HepG2 (cell line): ENCODE results near the gene STK32B.

Experiments used
- BCLAF1 ChIP-seq: fragments of 450-650 bp; IDR thresholded peaks from 2 replicates; pipeline ENCODE4 v1.6.1; 2017; ENCODE audit warnings: mild to moderate bottlenecking
- CTCF ChIP-seq: sonication (generic); formaldehyde crosslinking; IDR thresholded peaks from 2 replicates; pipeline ENCODE4 v1.5.0; 2020; ENCODE audit warnings: mild to moderate bottlenecking, missing genetic modification reagents, moderate library complexity
- HNRNPL ChIP-seq: fragments of 200-400 bp; formaldehyde crosslinking; IDR thresholded peaks from 2 replicates; pipeline ENCODE4 v1.6.1; 2017; ENCODE audit warnings: mild to moderate bottlenecking, low read depth, low read length
- MAF1 ChIP-seq: sonication (generic); formaldehyde crosslinking; IDR thresholded peaks from 2 replicates; pipeline ENCODE4 v1.5.0; 2020; ENCODE audit warnings: missing genetic modification reagents, borderline replicate concordance
- MEIS2 ChIP-seq: sonication (generic); formaldehyde crosslinking; IDR thresholded peaks from 2 replicates; pipeline ENCODE4 v1.9.0; 2021; ENCODE audit warnings: mild to moderate bottlenecking, missing genetic modification reagents
- PATZ1 ChIP-seq: sonication (generic); formaldehyde crosslinking; IDR thresholded peaks from 2 replicates; pipeline ENCODE4 v1.4.0; 2020; ENCODE audit warnings: missing genetic modification reagents
- YY1 ChIP-seq: IDR thresholded peaks from 2 replicates; pipeline ENCODE4 v1.6.1; 2011; ENCODE audit warnings: low read length, low read depth, moderate library complexity, mild to moderate bottlenecking; ENCODE audit not compliant: insufficient read depth, insufficient replicate concordance
- ZBTB3 ChIP-seq: sonication (generic); formaldehyde crosslinking; IDR thresholded peaks from 2 replicates; pipeline ENCODE4 v1.4.0; 2020; ENCODE audit warnings: low read depth, mild to moderate bottlenecking, moderate library complexity, missing genetic modification reagents, borderline replicate concordance
- ZHX2 ChIP-seq, 2 experiments: sonication (generic) in 1 of 2; formaldehyde crosslinking in 1 of 2; IDR thresholded peaks; 2 replicates each; pipeline versions ENCODE4 v1.6.1 to v1.9.0; 2014 to 2022; ENCODE audit warnings: antibody characterized with exemption in 1 of 2, borderline replicate concordance in 1 of 2, inconsistent platforms in 1 of 2, low read depth in 1 of 2, missing genetic modification reagents in 1 of 2
- ZNF281 ChIP-seq: sonication (generic); formaldehyde crosslinking; IDR thresholded peaks from 2 replicates; pipeline ENCODE4 v1.4.0; 2020; ENCODE audit warnings: missing genetic modification reagents, borderline replicate concordance
- ZNF609 ChIP-seq: sonication (generic); formaldehyde crosslinking; IDR thresholded peaks from 2 replicates; pipeline ENCODE4 v1.4.0; 2020; ENCODE audit warnings: mild to moderate bottlenecking, missing genetic modification reagents, borderline replicate concordance

- TF ChIP-seq ZHX2 (IDR thresholded peaks at IDR 0.05; ENCODE audit: low read depth) (no peak), ZHX2 (CRISPR knock-in tag; IDR thresholded peaks at IDR 0.05; ENCODE audit: borderline replicate concordance) (no peak), CTCF (CRISPR knock-in tag) (no peak), BCLAF1 (no peak), ZNF281 (CRISPR knock-in tag) (no peak), YY1 (no peak), ZNF609 (CRISPR knock-in tag) (no peak), MAF1 (CRISPR knock-in tag) (no peak), PATZ1 (no peak), ZBTB3 (CRISPR knock-in tag) (no peak), HNRNPL (no peak), MEIS2 (CRISPR knock-in tag) (no peak)
These were observed 38.3 kb upstream of the STK32B start for GRCh38 chr4:5012958-5013357.
